IMR-90 (cell line): Measurements from ENCODE around the gene ASTN2. TPM values are rescaled to one million over a fixed set of nuclear protein-coding genes. Genes with fewer than 3 reads are reported as not detected.

ENCODE experiments used
- ATAC-seq: fragments of 200-7000 bp; cut with Tn5 transposase; 2 replicates; pipeline ENCODE4 v1.9.1; 2020; ENCODE audit warnings: low read depth, mild to moderate bottlenecking, moderate library complexity
- BruUV-seq: library from RNA; stranded (reverse); fragments of 400-500 nt; replicated peaks from 2 replicates; lab custom pipeline; 2021; lab: Mats Ljungman, UMichigan
- CTCF ChIA-PET: fragments of 300-600 bp; formaldehyde crosslinking; extraction: SDS; loops from one replicate; lab custom pipeline; 2021; ENCODE audit warnings: antibody characterized with exemption; lab: Yijun Ruan, JAX
- POLR2A ChIA-PET: fragments of 300-600 bp; sonication (Branson Sonifier 250); formaldehyde crosslinking; loops from one replicate; lab custom pipeline; 2022; ENCODE audit warnings: antibody characterized with exemption; ENCODE audit not compliant: unreplicated experiment; lab: Charles Lee
- DNase-seq: peaks from one replicate; pipeline ENCODE4 v3.0.0; 2013
- H2AFZ ChIP-seq: replicated peaks from 2 replicates; pipeline ENCODE3; 2013; ENCODE audit warnings: low read length, mild to moderate bottlenecking; ENCODE audit not compliant: poor library complexity
- H2AK5ac ChIP-seq: 2 replicates; pipeline ENCODE4 v1.6.1; 2013; ENCODE audit warnings: low read depth, low read length, inconsistent platforms
- H2AK9ac ChIP-seq: replicated peaks from 2 replicates; pipeline ENCODE3; 2013; ENCODE audit warnings: mild to moderate bottlenecking, low read depth, low read length, moderate library complexity; ENCODE audit not compliant: poor library complexity
- H2BK120ac ChIP-seq: 2 replicates; pipeline ENCODE4 v1.6.1; 2013; ENCODE audit warnings: low read depth, low read length, inconsistent platforms
- H2BK15ac ChIP-seq: 3 replicates; pipeline ENCODE4 v1.6.1; 2013; ENCODE audit warnings: low read depth, low read length, inconsistent platforms
- H2BK20ac ChIP-seq: 2 replicates; pipeline ENCODE4 v1.6.1; 2013; ENCODE audit warnings: low read depth, mild to moderate bottlenecking, inconsistent platforms, low read length, moderate library complexity
- H2BK5ac ChIP-seq: 2 replicates; pipeline ENCODE4 v1.6.1; 2013; ENCODE audit warnings: mild to moderate bottlenecking, low read depth, low read length, inconsistent platforms; ENCODE audit not compliant: poor library complexity, severe bottlenecking
- H3K14ac ChIP-seq: replicated peaks from 2 replicates; pipeline ENCODE4 v1.6.1; 2013; ENCODE audit warnings: low read depth, low read length, inconsistent platforms
- H3K18ac ChIP-seq: 2 replicates; pipeline ENCODE4 v1.6.1; 2013; ENCODE audit warnings: low read depth, low read length, control low read depth
- H3K23ac ChIP-seq: 2 replicates; pipeline ENCODE4 v1.6.1; 2013; ENCODE audit warnings: low read depth, low read length, inconsistent platforms
- H3K27ac ChIP-seq: 2 replicates; pipeline ENCODE4 v1.5.1; 2013; ENCODE audit warnings: mild to moderate bottlenecking, control low read depth, low read length; ENCODE audit not compliant: insufficient read depth
- H3K27me3 ChIP-seq: 2 replicates; pipeline ENCODE4 v1.6.1; 2013; ENCODE audit warnings: low read length; ENCODE audit not compliant: control insufficient read depth, insufficient read depth
- H3K36me3 ChIP-seq: 2 replicates; pipeline ENCODE4 v1.6.1; 2013; ENCODE audit warnings: low read length, mixed read lengths; ENCODE audit not compliant: control insufficient read depth, insufficient read depth
- H3K4ac ChIP-seq: 2 replicates; pipeline ENCODE4 v1.6.1; 2013; ENCODE audit warnings: low read depth, low read length, inconsistent platforms
- H3K4me1 ChIP-seq: 2 replicates; pipeline ENCODE4 v1.6.1; 2013; ENCODE audit warnings: low read length, mixed read lengths; ENCODE audit not compliant: control insufficient read depth, insufficient read depth
- H3K4me2 ChIP-seq: 2 replicates; pipeline ENCODE4 v1.6.1; 2013; ENCODE audit warnings: low read depth, mild to moderate bottlenecking, control low read depth, low read length, moderate library complexity
- H3K4me3 ChIP-seq: 2 replicates; pipeline ENCODE4 v1.5.1; 2013; ENCODE audit warnings: low read depth, mild to moderate bottlenecking, control low read depth, low read length, moderate library complexity; ENCODE audit not compliant: insufficient read depth
- H3K56ac ChIP-seq: 2 replicates; pipeline ENCODE4 v1.6.1; 2013; ENCODE audit warnings: low read length, inconsistent platforms; ENCODE audit not compliant: insufficient read depth; ENCODE audit errors: extremely low read depth
- H3K79me1 ChIP-seq, 2 experiments: 2 replicates each; pipeline ENCODE4 v1.6.1; 2013; ENCODE audit warnings: low read length in 2 of 2, inconsistent platforms in 1 of 2, low read depth in 1 of 2
- H3K9ac ChIP-seq: 2 replicates; pipeline ENCODE4 v1.6.1; 2013; ENCODE audit warnings: low read depth, low read length, control low read depth
- H3K9me1 ChIP-seq: 2 replicates; pipeline ENCODE4 v1.6.1; 2013; ENCODE audit warnings: low read length, inconsistent platforms; ENCODE audit not compliant: insufficient read depth
- H3K9me3 ChIP-seq: 2 replicates; pipeline ENCODE4 v1.6.1; 2013; ENCODE audit warnings: low read length; ENCODE audit not compliant: control insufficient read depth, insufficient read depth
- H4K20me1 ChIP-seq: 2 replicates; pipeline ENCODE4 v1.6.1; 2013; ENCODE audit warnings: low read length, inconsistent platforms; ENCODE audit not compliant: insufficient read depth
- H4K5ac ChIP-seq: 2 replicates; pipeline ENCODE4 v1.6.1; 2013; ENCODE audit warnings: mild to moderate bottlenecking, low read depth, low read length, control low read depth
- H4K8ac ChIP-seq, 2 experiments: 2 replicates each; pipeline ENCODE4 v1.6.1; 2013; ENCODE audit warnings: low read depth in 2 of 2, low read length in 2 of 2, control low read depth in 1 of 2, inconsistent platforms in 1 of 2
- H4K91ac ChIP-seq: 2 replicates; pipeline ENCODE4 v1.6.1; 2013; ENCODE audit warnings: low read depth, low read length, inconsistent platforms; ENCODE audit not compliant: insufficient read depth
- CTCF ChIP-seq: conservative IDR thresholded peaks from 2 replicates; pipeline ENCODE4 v1.5.1; 2012; ENCODE audit warnings: mild to moderate bottlenecking, low read depth, low read length, improper control_type of control experiment
- MAFK ChIP-seq: IDR thresholded peaks from 2 replicates; pipeline ENCODE4 v1.6.1; 2012; ENCODE audit warnings: low read depth, low read length, improper control_type of control experiment
- MAZ ChIP-seq: IDR thresholded peaks from 2 replicates; pipeline ENCODE4 v1.6.1; 2012; ENCODE audit warnings: low read depth, mild to moderate bottlenecking, low read length, improper control_type of control experiment, moderate library complexity, borderline replicate concordance
- NFE2L2 ChIP-seq: fragments of 150-350 bp; IDR thresholded peaks from 2 replicates; pipeline ENCODE4 v1.6.1; 2016; ENCODE audit warnings: low read depth, mild to moderate bottlenecking, low read length
- RAD21 ChIP-seq: IDR thresholded peaks from 2 replicates; pipeline ENCODE4 v1.6.1; 2012; ENCODE audit warnings: low read length, improper control_type of control experiment
- WGBS, 2 experiments: methylation state at CpG; one replicate each; pipeline versions ENCODE4 v1.1.5 to v1.1.7; 2013; ENCODE audit warnings: missing lambda C conversion rate in 2 of 2; ENCODE audit not compliant: insufficient read length in 1 of 2; ENCODE audit errors: extremely low coverage in 2 of 2; 5-methylcytosine and 5-hydroxymethylcytosine counted together
- dilution Hi-C: fragments of 300-500 bp; cut with HindIII; formaldehyde crosslinking; loops from one replicate; pipeline ENCODE4 v1.14.3; 2018; ENCODE audit warnings: low sequenced_read_pairs; ENCODE audit not compliant: unreplicated experiment
- in situ Hi-C: fragments of 300-500 bp; cut with MboI; formaldehyde crosslinking; loops from 3 replicates; pipeline ENCODE4 v1.14.3; 2019; ENCODE audit warnings: low sequenced_read_pairs, inconsistent platforms, mixed read lengths
- intact Hi-C: fragments of 100-400 bp; cut with micrococcal nuclease; formaldehyde crosslinking; loops from 2 replicates; pipeline ENCODE4 v1.10.0; 2022
- polyA plus RNA-seq, 3 experiments: library from polyadenylated mRNA; depleted of rRNA; stranded (reverse); fragments of >200 nt; gene quantifications; 2 replicates each; pipeline ENCODE4 v1.2.3, GENCODE V29; 2012; ENCODE audit warnings: low replicate concordance in 1 of 3
- total RNA-seq: library from RNA; depleted of rRNA; stranded (reverse); fragments of >200 nt; gene quantifications from 2 replicates; pipeline ENCODE4 v1.2.3, GENCODE V29; 2012
- TF ChIP-seq, protein P1 (sequence below): fragments of 150-350 bp; IDR thresholded peaks from 2 replicates; pipeline ENCODE4 v1.6.1; 2017; ENCODE audit warnings: mild to moderate bottlenecking, antibody characterized with exemption, low read length, low read depth

Gene ASTN2
- total and polyA plus RNA-seq, 2 of the 4 experiments (the other 2 are of a cell fraction), result 3.8 to 6.8 TPM

GRCh38 chr9:116928289-116928688 is 486.6 kb downstream of the ASTN2 start:
- Histone ChIP-seq H2AK9ac (no peak overlapping the region), H3K4me2 (no peak overlapping the region), H3K4me3 (no peak overlapping the region), H2BK120ac (no peak overlapping the region), H2AK5ac (no peak overlapping the region), H3K36me3 (no peaks in the 10 kb centered on the region), H3K23ac (no peak overlapping the region), H2AFZ (no peak overlapping the region), H3K18ac (no peak overlapping the region), H4K5ac (no peak overlapping the region), H4K91ac (no peak overlapping the region), H3K9ac (no peak overlapping the region), H3K56ac (no peak overlapping the region), H3K9me1 (no peaks in the 10 kb centered on the region; the same call in 1 of the 2 replicates), H4K8ac (no peak overlapping the region), H3K4ac (no peak overlapping the region), H3K27me3 (peaks cover 6% of the 10 kb centered on the region; the same call in 1 of the 2 replicates), H3K79me1 (no peaks in the 10 kb centered on the region), H2BK5ac (no peak overlapping the region), H3K9me3 (no peaks in the 10 kb centered on the region), H2BK20ac (no peak overlapping the region), H3K4me1 (no peaks in the 10 kb centered on the region), H4K20me1 (no peaks in the 10 kb centered on the region), H2BK15ac (no peak overlapping the region), H3K27ac (no peak overlapping the region), H3K14ac (no peak overlapping the region)
- WGBS, 2 experiments, result no CpG with 5 or more reads among the region's 2 CpGs
- no peak for ATAC-seq
- dilution Hi-C loops (no loop called here), intact Hi-C loops (no loop called here), in situ Hi-C loops (no loop called here)
- POLR2A ChIA-PET, result no interaction called here
- TF ChIP-seq, protein P1, sequence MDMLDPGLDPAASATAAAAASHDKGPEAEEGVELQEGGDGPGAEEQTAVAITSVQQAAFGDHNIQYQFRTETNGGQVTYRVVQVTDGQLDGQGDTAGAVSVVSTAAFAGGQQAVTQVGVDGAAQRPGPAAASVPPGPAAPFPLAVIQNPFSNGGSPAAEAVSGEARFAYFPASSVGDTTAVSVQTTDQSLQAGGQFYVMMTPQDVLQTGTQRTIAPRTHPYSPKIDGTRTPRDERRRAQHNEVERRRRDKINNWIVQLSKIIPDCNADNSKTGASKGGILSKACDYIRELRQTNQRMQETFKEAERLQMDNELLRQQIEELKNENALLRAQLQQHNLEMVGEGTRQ, result no peak
- no peak for TF ChIP-seq MAFK
- TF ChIP-seq RAD21, result no peak
- no peak for TF ChIP-seq CTCF
- TF ChIP-seq MAZ, result no peak
- no peak for TF ChIP-seq NFE2L2
- CTCF ChIA-PET, result no interaction called here
- DNase-seq, result no peak
- no TSS peak for BruUV-seq
